ENCODE data around the gene EME1. TPM values are rescaled to one million over a fixed set of nuclear protein-coding genes. Genes with fewer than 3 reads are reported as not detected.
A peak's percentile ranks its signal among the peaks of the same experiment; 100 is the strongest.

The EME1 gene
- total RNA-seq, 3 donors from 2014 or later = 0.76 to 4.0 (median 1.8) TPM

DNA sequence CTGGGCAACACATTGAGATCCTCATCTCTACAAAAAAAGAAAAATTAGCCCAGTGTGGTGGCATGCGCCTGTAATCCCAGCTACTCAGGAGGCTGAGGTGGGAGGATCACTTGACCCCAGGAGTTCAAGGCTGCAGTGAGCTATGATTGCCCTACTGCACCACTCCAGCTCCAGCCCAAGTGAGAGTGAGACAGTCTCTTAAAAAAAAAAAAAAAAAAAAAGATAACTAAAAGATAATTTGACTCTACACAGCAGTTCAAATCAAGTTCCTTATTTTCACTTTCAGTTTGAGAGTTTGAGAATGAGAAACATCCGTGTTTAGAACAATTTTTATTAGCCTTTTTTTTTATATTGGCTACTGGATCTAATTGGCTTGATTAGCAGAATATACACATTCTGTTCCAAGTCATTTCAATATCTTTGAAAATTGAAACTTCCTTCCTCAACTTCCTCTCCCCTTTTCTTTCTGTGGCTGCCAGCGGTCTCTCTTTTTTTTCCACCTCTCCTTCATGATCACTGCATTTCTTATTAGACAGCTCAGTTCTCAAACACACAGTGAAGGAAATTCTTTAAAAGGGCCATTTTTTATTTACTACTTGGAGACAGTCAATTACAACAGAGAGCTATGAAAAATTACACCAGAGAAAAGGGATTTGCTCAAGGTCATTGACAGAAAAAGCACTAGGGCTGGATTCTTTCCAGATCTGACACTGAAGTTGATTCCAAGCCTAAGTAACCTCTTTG, 48.5 kb downstream of the EME1 start:
- DNase-seq (no peak), ATAC-seq (peak; percentile 21)
- H3K4me3 ChIP-seq = no peak overlapping the region
- peaks cover 27% of the 10 kb centered on the region for H3K4me1 ChIP-seq (ENCODE audit: low read depth)
- intact Hi-C loops (cut with DNase I, micrococcal nuclease) = no loop called here
- TF ChIP-seq, protein P1, sequence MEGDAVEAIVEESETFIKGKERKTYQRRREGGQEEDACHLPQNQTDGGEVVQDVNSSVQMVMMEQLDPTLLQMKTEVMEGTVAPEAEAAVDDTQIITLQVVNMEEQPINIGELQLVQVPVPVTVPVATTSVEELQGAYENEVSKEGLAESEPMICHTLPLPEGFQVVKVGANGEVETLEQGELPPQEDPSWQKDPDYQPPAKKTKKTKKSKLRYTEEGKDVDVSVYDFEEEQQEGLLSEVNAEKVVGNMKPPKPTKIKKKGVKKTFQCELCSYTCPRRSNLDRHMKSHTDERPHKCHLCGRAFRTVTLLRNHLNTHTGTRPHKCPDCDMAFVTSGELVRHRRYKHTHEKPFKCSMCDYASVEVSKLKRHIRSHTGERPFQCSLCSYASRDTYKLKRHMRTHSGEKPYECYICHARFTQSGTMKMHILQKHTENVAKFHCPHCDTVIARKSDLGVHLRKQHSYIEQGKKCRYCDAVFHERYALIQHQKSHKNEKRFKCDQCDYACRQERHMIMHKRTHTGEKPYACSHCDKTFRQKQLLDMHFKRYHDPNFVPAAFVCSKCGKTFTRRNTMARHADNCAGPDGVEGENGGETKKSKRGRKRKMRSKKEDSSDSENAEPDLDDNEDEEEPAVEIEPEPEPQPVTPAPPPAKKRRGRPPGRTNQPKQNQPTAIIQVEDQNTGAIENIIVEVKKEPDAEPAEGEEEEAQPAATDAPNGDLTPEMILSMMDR (IDR thresholded peaks at IDR 0.05) = no peak
- H3K36me3 ChIP-seq (ENCODE audit: low read depth) = no peaks in the 10 kb centered on the region
- no peaks in the 10 kb centered on the region for H3K9me3 ChIP-seq

DNA sequence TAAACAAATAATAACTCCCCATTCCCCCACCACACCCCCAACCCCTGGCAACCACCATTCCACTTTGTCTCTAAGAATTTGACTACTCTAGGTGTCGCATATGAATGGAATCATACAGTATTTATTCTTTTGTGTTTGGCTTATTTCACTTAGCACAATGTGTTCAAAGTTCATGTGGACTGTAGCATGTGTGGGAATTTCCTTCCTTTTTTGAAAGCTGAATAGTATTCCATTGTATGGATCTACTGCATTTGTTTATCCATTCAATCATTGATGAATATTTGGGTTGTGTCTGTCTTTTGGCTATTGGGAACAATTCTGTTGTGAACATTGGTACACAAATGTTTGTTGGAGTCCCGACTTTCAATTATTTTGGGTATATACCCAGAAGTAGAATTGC, 49.7 kb downstream of the EME1 start:
- H3K9me3 ChIP-seq = no peaks in the 10 kb centered on the region
- H3K36me3 ChIP-seq (ENCODE audit: low read depth) = no peaks in the 10 kb centered on the region
- H3K4me3 ChIP-seq = no peak overlapping the region
- H3K4me1 ChIP-seq (ENCODE audit: low read depth) = peaks cover 35% of the 10 kb centered on the region
- TF ChIP-seq, protein P1 (IDR thresholded peaks at IDR 0.05) = no peak
- ATAC-seq (no peak), DNase-seq (no peak)
- intact Hi-C loops (cut with DNase I, micrococcal nuclease) = no loop called here

- H3K9me3 ChIP-seq = no peaks in the 10 kb centered on the region
- H3K4me3 ChIP-seq = no peak overlapping the region
- DNase-seq (peak in 1 of 3 donors; percentile 27), ATAC-seq (no peak)
- H3K4me1 ChIP-seq (ENCODE audit: low read depth) = peaks cover 45% of the 10 kb centered on the region
- H3K36me3 ChIP-seq (ENCODE audit: low read depth) = no peaks in the 10 kb centered on the region
- TF ChIP-seq, protein P1 (IDR thresholded peaks at IDR 0.05) = no peak
- intact Hi-C loops (cut with DNase I, micrococcal nuclease) = no loop called here
Measured at GRCh38 chr17:50423553-50424159, 50.6 kb downstream of the EME1 start.

DNA sequence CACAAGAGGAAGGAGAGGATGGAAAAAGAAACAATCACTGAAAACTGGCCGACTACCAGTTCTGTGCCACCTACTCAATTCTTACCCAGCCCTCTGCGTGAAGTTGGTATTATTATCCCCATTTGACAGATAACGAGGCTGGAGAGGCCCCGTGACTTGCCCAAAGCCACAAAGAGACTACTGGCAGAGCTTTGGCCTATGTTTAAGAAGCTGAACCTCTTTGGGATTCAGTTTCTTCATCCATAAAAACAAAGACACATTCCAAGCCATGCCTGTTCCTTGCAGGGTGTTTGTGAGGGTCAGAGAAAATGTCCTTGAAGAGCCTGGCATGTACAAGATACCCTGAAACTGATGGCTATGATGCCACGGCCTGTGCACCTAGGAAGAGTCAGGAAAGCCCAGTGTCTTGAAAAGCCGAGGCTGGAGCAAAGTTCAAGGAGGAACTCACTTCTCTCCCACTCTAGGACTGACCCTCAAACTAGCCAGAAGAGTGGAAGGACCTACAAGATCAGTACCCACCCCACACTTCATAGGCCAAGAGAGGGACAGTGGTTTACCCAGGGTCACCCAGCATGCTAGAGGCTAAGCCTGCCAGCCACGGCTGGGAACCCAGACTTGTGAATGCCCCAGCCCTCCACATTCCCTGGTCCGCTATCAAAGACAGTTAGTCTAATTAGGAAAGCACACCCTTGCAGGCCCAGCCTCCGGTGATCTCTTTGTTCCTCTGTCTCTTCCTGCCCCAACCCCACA, 51.4 kb downstream of the EME1 start:
- TF ChIP-seq, protein P1 (IDR thresholded peaks at IDR 0.05) = no peak
- DNase-seq (no peak), ATAC-seq (no peak)
- no peaks in the 10 kb centered on the region for H3K9me3 ChIP-seq
- intact Hi-C loops (cut with DNase I, micrococcal nuclease) = no loop called here
- H3K36me3 ChIP-seq (ENCODE audit: low read depth) = no peaks in the 10 kb centered on the region
- no peak overlapping the region for H3K4me3 ChIP-seq
- peaks cover 47% of the 10 kb centered on the region for H3K4me1 ChIP-seq (ENCODE audit: low read depth)

- intact Hi-C loops (cut with DNase I, micrococcal nuclease) = no loop called here
- H3K4me1 ChIP-seq (ENCODE audit: low read depth) = peaks cover 47% of the 10 kb centered on the region
- no peaks in the 10 kb centered on the region for H3K9me3 ChIP-seq
- no peak for DNase-seq
- H3K36me3 ChIP-seq (ENCODE audit: low read depth) = no peaks in the 10 kb centered on the region
- no peak overlapping the region for H3K4me3 ChIP-seq
- no peak for ATAC-seq
- TF ChIP-seq, protein P1 (IDR thresholded peaks at IDR 0.05) = no peak
Measured at GRCh38 chr17:50424996-50425681, 52.1 kb downstream of the EME1 start.
